GM12873 (cell line): Measurements from ENCODE around the gene FTCDNL1.

Experiments
- CTCF ChIP-seq: IDR thresholded peaks from 2 replicates; pipeline ENCODE4 v1.5.1; 2012; ENCODE audit warnings: low read depth, mild to moderate bottlenecking, moderate library complexity, low read length, control low read depth; ENCODE audit not compliant: insufficient read depth; ENCODE audit errors: missing control alignments

FTCDNL1 gene

GRCh38 chr2:199784512-199784911 is 66.5 kb downstream of the FTCDNL1 start:
- no peak for TF ChIP-seq CTCF

GRCh38 chr2:199779589-199779988 is 71.4 kb downstream of the FTCDNL1 start:
- TF ChIP-seq CTCF: no peak

GRCh38 chr2:199778655-199779054 is 72.3 kb downstream of the FTCDNL1 start:
- no peak for TF ChIP-seq CTCF

GRCh38 chr2:199777916-199778315 is 73.1 kb downstream of the FTCDNL1 start:
- TF ChIP-seq CTCF: no peak

- TF ChIP-seq CTCF: no peak
These were observed 73.7 kb downstream of the FTCDNL1 start for GRCh38 chr2:199777315-199777714.

GRCh38 chr2:199775267-199775666 is 75.7 kb downstream of the FTCDNL1 start:
- TF ChIP-seq CTCF: no peak

- no peak for TF ChIP-seq CTCF
These were observed 78.7 kb downstream of the FTCDNL1 start for GRCh38 chr2:199772035-199772976.
